Measurements from ENCODE around the gene NIN. TPM values are rescaled to one million over a fixed set of nuclear protein-coding genes. Genes with fewer than 3 reads are reported as not detected.
A peak's percentile ranks its signal among the peaks of the same experiment; 100 is the strongest.

NIN gene
- total RNA-seq, 1 donor from 2014 or later: 104 TPM

GRCh38 chr14:50825307-50825706 is 5.7 kb downstream of the NIN start:
- Mint-ChIP-seq H3K9me3 (ENCODE audit: unreplicated experiment) (peaks cover 21% of the 10 kb centered on the region), H3K4me3 (ENCODE audit: unreplicated experiment) (peak overlapping the region; percentile 79), H3K27me3 (ENCODE audit: unreplicated experiment) (peaks cover 11% of the 10 kb centered on the region), H3K36me3 (ENCODE audit: unreplicated experiment) (no peaks in the 10 kb centered on the region), H3K4me1 (ENCODE audit: low read depth, unreplicated experiment) (peaks cover 68% of the 10 kb centered on the region), H3K27ac (ENCODE audit: unreplicated experiment) (no peak overlapping the region)
- DNase-seq: no peak
- TF ChIP-seq, protein P1, sequence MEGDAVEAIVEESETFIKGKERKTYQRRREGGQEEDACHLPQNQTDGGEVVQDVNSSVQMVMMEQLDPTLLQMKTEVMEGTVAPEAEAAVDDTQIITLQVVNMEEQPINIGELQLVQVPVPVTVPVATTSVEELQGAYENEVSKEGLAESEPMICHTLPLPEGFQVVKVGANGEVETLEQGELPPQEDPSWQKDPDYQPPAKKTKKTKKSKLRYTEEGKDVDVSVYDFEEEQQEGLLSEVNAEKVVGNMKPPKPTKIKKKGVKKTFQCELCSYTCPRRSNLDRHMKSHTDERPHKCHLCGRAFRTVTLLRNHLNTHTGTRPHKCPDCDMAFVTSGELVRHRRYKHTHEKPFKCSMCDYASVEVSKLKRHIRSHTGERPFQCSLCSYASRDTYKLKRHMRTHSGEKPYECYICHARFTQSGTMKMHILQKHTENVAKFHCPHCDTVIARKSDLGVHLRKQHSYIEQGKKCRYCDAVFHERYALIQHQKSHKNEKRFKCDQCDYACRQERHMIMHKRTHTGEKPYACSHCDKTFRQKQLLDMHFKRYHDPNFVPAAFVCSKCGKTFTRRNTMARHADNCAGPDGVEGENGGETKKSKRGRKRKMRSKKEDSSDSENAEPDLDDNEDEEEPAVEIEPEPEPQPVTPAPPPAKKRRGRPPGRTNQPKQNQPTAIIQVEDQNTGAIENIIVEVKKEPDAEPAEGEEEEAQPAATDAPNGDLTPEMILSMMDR (IDR thresholded peaks at IDR 0.05; ENCODE audit: partially characterized antibody, unreplicated experiment): no peak

DNA sequence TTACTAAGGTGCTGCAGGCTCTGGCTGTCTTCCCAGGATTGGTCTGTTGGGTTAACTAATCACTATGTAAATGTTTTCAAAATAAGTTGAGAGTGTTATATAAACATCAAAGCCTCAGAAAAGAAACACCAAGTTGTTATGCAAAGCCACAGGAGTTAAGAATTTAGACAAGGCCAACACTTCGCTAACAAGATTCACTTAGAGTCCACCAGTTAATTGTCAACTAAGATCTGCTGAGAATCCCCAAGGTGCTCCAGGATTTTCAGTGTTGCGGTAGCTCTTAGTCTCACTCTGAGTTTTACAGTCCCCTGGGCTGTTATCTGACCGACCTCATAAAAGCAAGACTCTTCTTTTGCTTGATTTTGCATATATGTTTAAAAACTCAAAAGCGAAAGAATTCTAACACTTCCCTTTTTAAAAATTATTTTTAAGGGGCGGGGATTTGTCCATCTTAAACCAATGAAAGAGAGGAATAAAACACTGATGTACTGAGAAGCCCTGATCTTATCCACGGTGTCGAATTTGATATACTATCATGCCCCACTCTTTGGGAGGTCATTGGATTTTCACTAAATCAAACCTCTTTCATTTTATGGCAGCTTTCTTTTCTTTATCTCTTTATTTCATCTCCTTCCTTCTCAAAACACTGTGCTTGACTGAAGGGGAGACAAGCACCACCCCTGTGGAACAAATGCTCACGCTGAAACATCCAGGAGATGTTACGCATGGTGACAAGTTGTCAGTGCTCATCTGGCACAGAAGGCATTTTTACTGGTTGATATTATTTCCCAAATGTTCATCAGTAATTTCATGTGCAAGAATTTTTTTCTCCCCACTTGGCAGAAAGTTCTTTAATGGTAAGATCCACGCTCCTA is 7.0 kb downstream of the NIN start:
- Mint-ChIP-seq H3K4me3 (ENCODE audit: unreplicated experiment) (peak overlapping the region; percentile 79), H3K9me3 (ENCODE audit: unreplicated experiment) (peaks cover 19% of the 10 kb centered on the region), H3K36me3 (ENCODE audit: unreplicated experiment) (no peaks in the 10 kb centered on the region), H3K4me1 (ENCODE audit: low read depth, unreplicated experiment) (peaks cover 80% of the 10 kb centered on the region), H3K27me3 (ENCODE audit: unreplicated experiment) (peaks cover 11% of the 10 kb centered on the region), H3K27ac (ENCODE audit: unreplicated experiment) (peak overlapping the region; percentile 95)
- TF ChIP-seq, protein P1 (IDR thresholded peaks at IDR 0.05; ENCODE audit: partially characterized antibody, unreplicated experiment): no peak
- DNase-seq: no peak

- Mint-ChIP-seq H3K36me3 (ENCODE audit: unreplicated experiment) (no peaks in the 10 kb centered on the region), H3K4me1 (ENCODE audit: low read depth, unreplicated experiment) (peaks cover 79% of the 10 kb centered on the region), H3K4me3 (ENCODE audit: unreplicated experiment) (peak overlapping the region; percentile 79), H3K27ac (ENCODE audit: unreplicated experiment) (peak overlapping the region; percentile 95), H3K9me3 (ENCODE audit: unreplicated experiment) (peaks cover 17% of the 10 kb centered on the region), H3K27me3 (ENCODE audit: unreplicated experiment) (peaks cover 11% of the 10 kb centered on the region)
- TF ChIP-seq, protein P1 (IDR thresholded peaks at IDR 0.05; ENCODE audit: partially characterized antibody, unreplicated experiment): no peak
- DNase-seq: peak; percentile 75
Observed at GRCh38 chr14:50823051-50823761, 7.8 kb downstream of the NIN start.

- peaks cover 17% of the 10 kb centered on the region for H3K9me3 Mint-ChIP-seq (ENCODE audit: unreplicated experiment)
- H3K27ac Mint-ChIP-seq (ENCODE audit: unreplicated experiment): peak overlapping the region; percentile 95
- no peaks in the 10 kb centered on the region for H3K36me3 Mint-ChIP-seq (ENCODE audit: unreplicated experiment)
- peaks cover 11% of the 10 kb centered on the region for H3K27me3 Mint-ChIP-seq (ENCODE audit: unreplicated experiment)
- no peak for DNase-seq
- TF ChIP-seq, protein P1 (IDR thresholded peaks at IDR 0.05; ENCODE audit: partially characterized antibody, unreplicated experiment): no peak
- H3K4me1 Mint-ChIP-seq (ENCODE audit: low read depth, unreplicated experiment): peaks cover 77% of the 10 kb centered on the region
- H3K4me3 Mint-ChIP-seq (ENCODE audit: unreplicated experiment): peak overlapping the region; percentile 79
Observed at GRCh38 chr14:50822501-50823042, 8.4 kb downstream of the NIN start.
